Suprapubic skin (tissue), 4 donors: ENCODE measurements around the gene AVPR1B. TPM values are rescaled to one million over a fixed set of nuclear protein-coding genes. Genes with fewer than 3 reads are reported as not detected.

Experiments
- DNase-seq, 2 donors: peaks; one replicate each; pipeline ENCODE4 v3.0.0-alpha.2; 2019; ENCODE audit warnings: low spot score in 2 of 2
- H3K27ac ChIP-seq: fragments of 200-600 bp; sonication (generic); one replicate; pipeline ENCODE4 v1.5.1; 2019
- H3K27me3 ChIP-seq: fragments of 200-600 bp; sonication (generic); one replicate; pipeline ENCODE4 v1.5.1; 2019
- H3K36me3 ChIP-seq: fragments of 200-600 bp; sonication (generic); one replicate; pipeline ENCODE4 v1.5.1; 2019
- H3K4me1 ChIP-seq: fragments of 200-600 bp; sonication (generic); one replicate; pipeline ENCODE4 v1.5.1; 2019
- H3K4me3 ChIP-seq: fragments of 200-600 bp; sonication (generic); one replicate; pipeline ENCODE4 v1.5.1; 2019; ENCODE audit warnings: mild to moderate bottlenecking
- H3K9me3 ChIP-seq: fragments of 200-600 bp; sonication (generic); one replicate; pipeline ENCODE4 v1.5.1; 2019
- EP300 ChIP-seq: sonication (generic); formaldehyde crosslinking; IDR thresholded peaks from one replicate; pipeline ENCODE4 v1.6.1; 2017; ENCODE audit warnings: antibody characterized with exemption
- POLR2A ChIP-seq, 2 donors: fragments of 450-650 bp; IDR thresholded peaks; one replicate each; pipeline ENCODE4 v1.6.1; 2017; ENCODE audit warnings: antibody characterized with exemption in 2 of 2, mild to moderate bottlenecking in 2 of 2, moderate library complexity in 2 of 2
- POLR2AphosphoS5 ChIP-seq, 3 donors: sonication (generic); formaldehyde crosslinking; IDR thresholded peaks; one replicate each; pipeline ENCODE4 v1.6.1; 2017; ENCODE audit warnings: antibody characterized with exemption in 3 of 3
- WGBS: methylation state at CpG from one replicate; pipeline ENCODE4 v1.1.5; 2018; 5-methylcytosine and 5-hydroxymethylcytosine counted together
- total RNA-seq, 4 donors: library from RNA; depleted of rRNA; stranded (reverse); fragments of >200 nt; gene quantifications; one replicate each; pipeline ENCODE4 v1.1.0, GENCODE V29; 2016
- TF ChIP-seq, protein P1 (sequence below), 2 donors: fragments of 200-600 bp in 1 of 2; fragments of 450-650 bp in 1 of 2; sonication (generic) in 1 of 2; IDR thresholded peaks; one replicate each; pipeline ENCODE4 v1.5.1; 2016 to 2019; ENCODE audit warnings: antibody characterized with exemption in 2 of 2, mild to moderate bottlenecking in 1 of 2, moderate library complexity in 1 of 2

Gene AVPR1B
- total RNA-seq, 4 donors from 2014 or later, result not detected

DNA sequence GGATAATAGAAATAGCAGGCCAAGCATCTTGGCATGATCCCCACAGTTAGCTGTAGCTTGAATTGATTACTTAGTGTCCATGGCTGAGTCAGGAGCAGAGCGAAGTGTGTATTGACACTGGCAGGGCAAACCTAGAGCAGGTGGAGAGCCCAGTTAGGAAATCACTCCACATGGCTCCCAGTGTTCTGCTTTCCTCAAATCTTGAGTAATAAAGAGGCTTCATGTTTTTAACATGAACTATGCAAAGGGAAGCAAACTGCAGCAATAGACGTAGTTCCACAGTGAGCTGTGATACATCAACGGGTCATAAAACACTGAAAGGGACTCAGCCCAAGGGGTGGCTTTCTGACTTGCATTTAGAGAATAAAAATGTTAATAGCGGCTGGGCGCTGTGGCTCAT, 35.3 kb downstream of the AVPR1B start:
- 89% methylated on average over 5 of the region's 5 CpGs for WGBS
- DNase-seq, result no peak

DNA sequence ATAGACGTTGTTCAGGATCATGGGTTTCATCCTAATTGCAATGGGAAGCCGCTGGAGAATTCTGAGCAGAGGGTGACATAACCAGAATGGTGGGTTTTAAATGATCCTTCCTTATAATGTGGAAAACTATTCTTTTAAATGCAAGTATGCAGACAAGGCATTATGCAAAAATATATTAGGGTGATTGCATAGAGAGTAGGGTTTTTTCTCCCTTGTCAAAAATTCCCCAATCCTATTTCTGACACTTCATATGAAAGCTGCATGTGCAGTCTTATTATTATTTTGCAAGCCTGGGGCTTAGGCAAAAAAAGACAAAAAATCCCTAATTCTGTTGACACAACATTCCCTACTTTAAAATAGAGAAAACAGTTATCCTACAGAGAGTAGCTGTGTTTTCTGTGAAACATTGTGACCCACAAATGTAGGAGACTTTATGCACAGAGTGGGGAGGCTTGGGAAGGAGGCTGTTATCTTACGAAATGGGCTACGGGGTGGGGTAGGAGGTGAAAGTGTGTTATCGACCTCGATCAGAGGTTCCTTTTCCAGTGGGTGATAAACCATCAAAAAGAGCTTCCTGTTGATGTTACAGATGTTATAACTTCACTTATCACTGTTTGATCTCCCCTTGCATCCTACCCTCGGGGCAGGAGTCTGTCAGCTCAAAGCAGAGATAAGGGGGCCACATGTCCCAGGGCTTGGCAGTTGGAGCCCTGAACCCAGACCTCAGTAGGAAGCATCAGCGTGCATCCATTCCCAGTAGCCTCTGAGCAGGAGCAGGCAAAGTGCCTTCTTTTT, 37.0 kb downstream of the AVPR1B start:
- no peak for TF ChIP-seq POLR2A (IDR thresholded peaks at IDR 0.05)
- no peak for TF ChIP-seq POLR2AphosphoS5 (IDR thresholded peaks at IDR 0.05)
- TF ChIP-seq, protein P1, sequence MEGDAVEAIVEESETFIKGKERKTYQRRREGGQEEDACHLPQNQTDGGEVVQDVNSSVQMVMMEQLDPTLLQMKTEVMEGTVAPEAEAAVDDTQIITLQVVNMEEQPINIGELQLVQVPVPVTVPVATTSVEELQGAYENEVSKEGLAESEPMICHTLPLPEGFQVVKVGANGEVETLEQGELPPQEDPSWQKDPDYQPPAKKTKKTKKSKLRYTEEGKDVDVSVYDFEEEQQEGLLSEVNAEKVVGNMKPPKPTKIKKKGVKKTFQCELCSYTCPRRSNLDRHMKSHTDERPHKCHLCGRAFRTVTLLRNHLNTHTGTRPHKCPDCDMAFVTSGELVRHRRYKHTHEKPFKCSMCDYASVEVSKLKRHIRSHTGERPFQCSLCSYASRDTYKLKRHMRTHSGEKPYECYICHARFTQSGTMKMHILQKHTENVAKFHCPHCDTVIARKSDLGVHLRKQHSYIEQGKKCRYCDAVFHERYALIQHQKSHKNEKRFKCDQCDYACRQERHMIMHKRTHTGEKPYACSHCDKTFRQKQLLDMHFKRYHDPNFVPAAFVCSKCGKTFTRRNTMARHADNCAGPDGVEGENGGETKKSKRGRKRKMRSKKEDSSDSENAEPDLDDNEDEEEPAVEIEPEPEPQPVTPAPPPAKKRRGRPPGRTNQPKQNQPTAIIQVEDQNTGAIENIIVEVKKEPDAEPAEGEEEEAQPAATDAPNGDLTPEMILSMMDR (IDR thresholded peaks at IDR 0.05), result no peak
- no peak for TF ChIP-seq EP300
- Histone ChIP-seq H3K36me3 (no peaks in the 10 kb centered on the region), H3K9me3 (no peaks in the 10 kb centered on the region), H3K4me1 (peaks cover 9% of the 10 kb centered on the region), H3K27me3 (no peaks in the 10 kb centered on the region), H3K27ac (no peak overlapping the region), H3K4me3 (no peak overlapping the region)
- 57% methylated on average over 8 of the region's 8 CpGs for WGBS
- no peak for DNase-seq

More for the DNA sequence above, 35.3 kb downstream of the AVPR1B start:
- Histone ChIP-seq H3K27me3 (no peaks in the 10 kb centered on the region), H3K27ac (no peak overlapping the region), H3K4me1 (peaks cover 7% of the 10 kb centered on the region), H3K36me3 (no peaks in the 10 kb centered on the region), H3K9me3 (no peaks in the 10 kb centered on the region), H3K4me3 (no peak overlapping the region)
- no peak for TF ChIP-seq POLR2A (IDR thresholded peaks at IDR 0.05)

DNA sequence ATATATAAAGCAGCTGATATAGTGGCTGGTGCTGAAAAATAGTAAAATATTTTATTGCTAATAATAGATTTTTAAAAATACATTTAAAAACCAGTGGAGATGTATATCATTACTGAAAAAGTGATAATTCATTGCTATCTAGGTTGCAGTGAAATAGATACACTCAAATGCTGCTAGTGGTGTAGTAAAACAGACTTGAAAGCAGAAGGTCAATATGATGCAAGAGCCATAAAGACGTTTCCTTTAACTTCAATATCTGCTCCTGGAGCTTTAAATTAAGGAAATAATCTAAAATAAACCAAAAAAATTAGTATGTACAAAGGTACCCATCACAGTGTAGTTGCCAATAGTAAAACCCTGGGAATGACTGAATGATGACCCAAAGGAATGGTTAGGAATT, 38.1 kb downstream of the AVPR1B start:
- TF ChIP-seq POLR2AphosphoS5 (IDR thresholded peaks at IDR 0.05) (no peak), POLR2A (IDR thresholded peaks at IDR 0.05) (no peak), EP300 (no peak)
- TF ChIP-seq, protein P1 (IDR thresholded peaks at IDR 0.05), result no peak
- WGBS, result 80% methylated on average over 1 of the region's 1 CpG
- H3K27me3 ChIP-seq, result no peaks in the 10 kb centered on the region

DNA sequence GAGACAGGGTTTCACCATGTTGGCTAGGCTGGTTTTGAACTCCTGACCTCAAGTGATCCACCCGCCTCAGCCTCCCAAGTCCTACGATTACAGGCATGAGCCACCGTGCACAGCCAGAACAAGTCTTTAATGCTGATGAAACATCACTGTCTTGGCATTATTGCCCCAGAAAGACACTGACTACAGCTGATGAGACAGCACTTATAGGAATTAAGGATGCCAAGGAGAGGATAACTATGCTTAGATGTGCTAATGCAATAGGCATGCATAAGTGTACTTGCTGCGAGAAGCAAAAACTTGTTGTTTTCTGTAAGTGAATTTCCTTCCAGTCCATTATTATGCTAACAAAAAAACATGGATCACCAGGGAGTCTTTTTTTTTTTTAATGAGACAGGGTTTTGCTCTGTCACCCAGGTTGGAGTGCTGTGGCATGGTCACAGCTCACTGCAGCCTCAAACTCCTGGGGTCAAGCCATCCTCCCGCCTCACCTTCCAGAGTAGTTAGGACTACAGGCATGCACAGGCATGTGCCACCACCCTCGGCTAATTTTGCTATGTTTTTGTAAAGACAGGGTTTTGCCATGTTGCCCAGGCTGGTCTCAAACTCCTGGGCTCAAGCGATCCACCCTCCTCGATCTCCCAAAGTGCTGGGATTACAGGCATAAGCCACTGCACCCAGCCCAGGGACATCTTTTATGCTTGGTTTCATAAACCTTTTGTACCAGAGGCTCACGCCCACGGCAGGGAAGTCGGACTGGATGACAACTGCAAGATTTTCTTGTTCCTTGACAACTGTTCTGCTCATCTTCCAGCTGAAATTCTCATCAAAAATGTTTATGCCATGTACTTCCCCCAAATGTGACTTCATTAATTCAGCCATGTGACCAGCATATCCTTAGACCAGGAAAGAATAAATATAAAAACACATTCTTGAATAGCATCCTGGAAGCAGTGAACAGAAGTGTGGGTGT, 41.1 kb downstream of the AVPR1B start:
- no peaks in the 10 kb centered on the region for H3K9me3 ChIP-seq

More for the DNA sequence above, 38.1 kb downstream of the AVPR1B start:
- peaks cover 9% of the 10 kb centered on the region for H3K4me1 ChIP-seq
- no peaks in the 10 kb centered on the region for H3K36me3 ChIP-seq
- no peaks in the 10 kb centered on the region for H3K9me3 ChIP-seq
- no peak overlapping the region for H3K4me3 ChIP-seq
- H3K27ac ChIP-seq, result no peak overlapping the region
- DNase-seq, result no peak

DNA sequence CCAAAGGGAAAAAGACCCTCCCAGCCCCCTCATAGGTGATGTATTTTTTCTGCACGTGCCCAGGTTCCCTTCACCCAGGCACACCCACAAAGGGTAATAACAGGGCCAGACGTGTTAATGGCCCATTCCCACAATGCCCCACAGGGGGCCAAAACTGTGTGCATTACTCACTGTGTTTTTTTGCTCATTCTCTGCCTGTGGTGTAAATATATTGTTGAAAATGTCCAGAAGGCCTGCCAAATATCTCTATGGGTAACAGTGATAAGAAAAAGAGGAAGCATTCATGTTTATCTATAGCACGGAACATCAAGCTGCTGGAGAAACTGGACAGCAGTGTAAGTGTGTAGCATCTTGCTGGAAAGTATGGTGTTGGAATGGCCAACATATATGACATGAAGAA, 42.3 kb downstream of the AVPR1B start:
- no peak for DNase-seq
- Histone ChIP-seq H3K4me3 (no peak overlapping the region), H3K27me3 (no peaks in the 10 kb centered on the region), H3K36me3 (no peaks in the 10 kb centered on the region), H3K4me1 (peaks cover 4% of the 10 kb centered on the region), H3K27ac (no peak overlapping the region), H3K9me3 (no peaks in the 10 kb centered on the region)
- TF ChIP-seq, protein P1 (IDR thresholded peaks at IDR 0.05), result no peak
- no peak for TF ChIP-seq POLR2AphosphoS5 (IDR thresholded peaks at IDR 0.05)
- TF ChIP-seq POLR2A (IDR thresholded peaks at IDR 0.05), result no peak
- no peak for TF ChIP-seq EP300
- WGBS, result 51% methylated on average over 3 of the region's 3 CpGs

More for the DNA sequence above, 41.1 kb downstream of the AVPR1B start:
- Histone ChIP-seq H3K27ac (no peak overlapping the region), H3K4me3 (no peak overlapping the region), H3K36me3 (no peaks in the 10 kb centered on the region), H3K27me3 (no peaks in the 10 kb centered on the region), H3K4me1 (peaks cover 4% of the 10 kb centered on the region)
- TF ChIP-seq, protein P1 (IDR thresholded peaks at IDR 0.05), result no peak
- TF ChIP-seq EP300, result no peak
- TF ChIP-seq POLR2A (IDR thresholded peaks at IDR 0.05), result no peak
- TF ChIP-seq POLR2AphosphoS5 (IDR thresholded peaks at IDR 0.05), result no peak
- 41% methylated on average over 11 of the region's 11 CpGs for WGBS
- no peak for DNase-seq
